Activated CD4-positive, alpha-beta memory T cell treated with anti-CD3 and anti-CD28 coated beads for 36 hours (primary cell): ENCODE data around the gene TSPAN7. TPM values are rescaled to one million over a fixed set of nuclear protein-coding genes. Genes with fewer than 3 reads are reported as not detected.

ENCODE experiments used
- CTCF ChIA-PET: fragments of 350-600 bp; sonication (Branson Sonifier 250); formaldehyde crosslinking; loops from one replicate; lab custom pipeline; 2021; ENCODE audit warnings: antibody characterized with exemption, inconsistent platforms; lab: Charles Lee
- POLR2A ChIA-PET: fragments of 350-600 bp; sonication (Branson Sonifier 250); formaldehyde crosslinking; loops from one replicate; lab custom pipeline; 2021; ENCODE audit warnings: antibody characterized with exemption; lab: Charles Lee
- DNase-seq: peaks from one replicate; pipeline ENCODE4 v3.0.0-alpha.2; 2020
- H3K27ac Mint-ChIP-seq: one replicate; pipeline ENCODE4 v1.8.0; 2021; ENCODE audit warnings: mixed read lengths
- H3K27me3 Mint-ChIP-seq: one replicate; pipeline ENCODE4 v1.8.0; 2021; ENCODE audit warnings: mixed read lengths
- H3K36me3 Mint-ChIP-seq: one replicate; pipeline ENCODE4 v1.8.0; 2021; ENCODE audit warnings: mixed read lengths
- H3K4me1 Mint-ChIP-seq: one replicate; pipeline ENCODE4 v1.8.0; 2021; ENCODE audit warnings: low read depth, mixed read lengths
- H3K4me3 Mint-ChIP-seq: one replicate; pipeline ENCODE4 v1.8.0; 2021; ENCODE audit warnings: mild to moderate bottlenecking, mixed read lengths
- H3K9me3 Mint-ChIP-seq: one replicate; pipeline ENCODE4 v1.8.0; 2021; ENCODE audit warnings: mixed read lengths
- intact Hi-C: fragments of 100-400 bp; cut with micrococcal nuclease; formaldehyde crosslinking; loops from one replicate; pipeline ENCODE4 v1.15.1; 2023
- total RNA-seq, 2 experiments: library from RNA; stranded (reverse); gene quantifications; one replicate each; pipeline ENCODE4 v1.2.3, GENCODE V29; 2021

Gene TSPAN7
- total RNA-seq, 2 experiments from 2014 or later: 0.69 to 0.73 TPM

DNA sequence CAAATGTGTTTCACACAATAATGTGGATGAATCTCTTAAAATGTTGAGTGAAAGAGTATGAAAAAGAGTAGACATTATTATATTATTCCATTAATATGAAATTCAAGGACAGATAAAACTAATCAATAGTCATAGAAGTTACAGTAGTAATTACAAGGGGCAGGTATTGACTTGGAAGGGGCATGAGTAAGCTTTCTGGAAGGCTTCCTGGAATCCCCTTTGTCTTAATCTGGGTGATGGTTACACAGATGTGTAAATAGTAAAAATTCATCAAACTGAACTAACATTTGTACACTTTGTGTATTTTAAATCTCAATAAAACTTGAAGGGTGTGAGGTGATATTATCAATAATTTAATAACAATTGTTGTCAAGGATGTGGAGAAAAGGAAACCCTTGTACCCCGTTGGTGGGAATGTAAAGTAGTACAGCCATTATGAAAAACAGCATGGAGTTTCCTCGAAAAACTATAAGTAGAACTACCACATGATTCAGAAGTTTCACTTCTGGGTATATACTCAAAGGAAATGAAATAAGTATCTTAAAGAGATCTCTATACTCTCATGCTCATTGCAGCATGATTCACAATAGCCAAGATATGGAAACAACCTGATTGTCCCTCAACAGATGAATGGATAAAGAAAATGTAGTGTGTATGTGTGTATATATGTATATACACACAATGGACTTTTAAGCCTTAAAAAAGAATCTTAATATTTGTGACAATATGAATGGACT is 143.0 kb downstream of the TSPAN7 start:
- POLR2A ChIA-PET: no interaction called here
- CTCF ChIA-PET: no interaction called here
- Mint-ChIP-seq H3K4me3 (no peak overlapping the region), H3K27me3 (peaks cover 5% of the 10 kb centered on the region), H3K36me3 (no peaks in the 10 kb centered on the region), H3K4me1 (no peaks in the 10 kb centered on the region), H3K9me3 (no peaks in the 10 kb centered on the region), H3K27ac (no peak overlapping the region)
- DNase-seq: no peak
- intact Hi-C loops: no loop called here

- intact Hi-C loops: no loop called here
- H3K36me3 Mint-ChIP-seq: no peaks in the 10 kb centered on the region
- ChIA-PET POLR2A (no interaction called here), CTCF (no interaction called here)
- no peak overlapping the region for H3K27ac Mint-ChIP-seq
- DNase-seq: no peak
- H3K27me3 Mint-ChIP-seq: peaks cover 2% of the 10 kb centered on the region
- no peaks in the 10 kb centered on the region for H3K9me3 Mint-ChIP-seq
- peaks cover 5% of the 10 kb centered on the region for H3K4me1 Mint-ChIP-seq
- H3K4me3 Mint-ChIP-seq: no peak overlapping the region
These were observed 156.5 kb downstream of the TSPAN7 start for GRCh38 chrX:38717871-38718270.

- CTCF ChIA-PET: interaction anchor here (1.5 kb wide), 1 partner anchor 22 kb away, joined by 8 read pairs; no protein-coding TSS in a partner anchor
- no peak overlapping the region for H3K27ac Mint-ChIP-seq
- POLR2A ChIA-PET: no interaction called here
- intact Hi-C loops: no loop called here
- peaks cover 2% of the 10 kb centered on the region for H3K27me3 Mint-ChIP-seq
- no peak overlapping the region for H3K4me3 Mint-ChIP-seq
- no peaks in the 10 kb centered on the region for H3K36me3 Mint-ChIP-seq
- no peak for DNase-seq
- peaks cover 5% of the 10 kb centered on the region for H3K4me1 Mint-ChIP-seq
- H3K9me3 Mint-ChIP-seq: no peaks in the 10 kb centered on the region
These were observed 157.0 kb downstream of the TSPAN7 start for GRCh38 chrX:38718311-38718710.

- no peak for DNase-seq
- ChIA-PET POLR2A (no interaction called here), CTCF (no interaction called here)
- no peaks in the 10 kb centered on the region for H3K9me3 Mint-ChIP-seq
- H3K27ac Mint-ChIP-seq: no peak overlapping the region
- H3K27me3 Mint-ChIP-seq: no peaks in the 10 kb centered on the region
- no peaks in the 10 kb centered on the region for H3K36me3 Mint-ChIP-seq
- peaks cover under 1% of the 10 kb centered on the region for H3K4me1 Mint-ChIP-seq
- no peak overlapping the region for H3K4me3 Mint-ChIP-seq
- intact Hi-C loops: no loop called here
These were observed 165.3 kb downstream of the TSPAN7 start for GRCh38 chrX:38726612-38727011.

DNA sequence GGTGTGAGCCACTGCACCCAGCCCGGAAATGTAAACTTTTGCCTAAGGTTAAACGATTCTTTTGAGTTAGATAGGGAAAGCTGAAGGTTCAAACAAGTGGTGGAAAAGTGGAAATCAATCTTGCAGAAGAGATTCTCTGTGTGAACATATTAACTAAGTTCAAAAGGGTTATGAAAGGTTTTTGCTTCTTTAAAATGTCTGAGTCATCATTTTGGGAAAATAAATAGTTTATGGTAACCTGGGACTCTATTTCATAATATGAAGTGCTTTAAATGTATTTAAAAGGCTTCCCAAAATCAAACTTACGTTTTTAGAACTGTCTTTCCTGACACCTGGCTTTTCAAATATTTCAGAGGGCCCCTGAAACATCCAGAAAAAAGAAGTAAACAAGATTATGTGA is 166.3 kb downstream of the TSPAN7 start:
- no peak overlapping the region for H3K4me3 Mint-ChIP-seq
- no peak overlapping the region for H3K27ac Mint-ChIP-seq
- DNase-seq: no peak
- no peaks in the 10 kb centered on the region for H3K27me3 Mint-ChIP-seq
- ChIA-PET POLR2A (no interaction called here), CTCF (no interaction called here)
- no peaks in the 10 kb centered on the region for H3K36me3 Mint-ChIP-seq
- intact Hi-C loops: no loop called here
- no peaks in the 10 kb centered on the region for H3K4me1 Mint-ChIP-seq
- no peaks in the 10 kb centered on the region for H3K9me3 Mint-ChIP-seq

DNA sequence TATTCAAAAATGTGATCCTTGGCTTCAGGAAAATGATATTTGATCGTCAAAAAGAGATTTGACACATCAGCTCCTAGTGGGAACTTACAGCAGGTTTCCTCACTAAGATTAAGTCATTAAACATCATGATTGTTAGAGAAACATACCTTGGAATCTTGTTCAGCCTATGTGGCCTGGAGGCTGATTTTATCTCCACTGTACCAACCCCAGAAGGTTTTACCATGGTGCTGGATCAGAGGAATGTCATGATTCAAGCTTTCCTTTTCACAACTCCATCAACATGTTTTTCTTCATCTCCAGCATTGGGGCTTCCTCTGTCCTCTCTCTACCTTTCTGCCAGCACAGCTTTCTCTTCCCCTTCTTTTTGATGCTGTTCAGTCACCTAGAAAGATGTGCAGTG is 171.5 kb downstream of the TSPAN7 start:
- H3K27me3 Mint-ChIP-seq: peaks cover 6% of the 10 kb centered on the region
- DNase-seq: no peak
- ChIA-PET POLR2A (no interaction called here), CTCF (no interaction called here)
- intact Hi-C loops: no loop called here
- H3K27ac Mint-ChIP-seq: no peak overlapping the region
- no peaks in the 10 kb centered on the region for H3K9me3 Mint-ChIP-seq
- H3K4me3 Mint-ChIP-seq: no peak overlapping the region
- no peaks in the 10 kb centered on the region for H3K36me3 Mint-ChIP-seq
- H3K4me1 Mint-ChIP-seq: no peaks in the 10 kb centered on the region

Other genes with a start within 250 kb of the TSPAN7 start
- 1 to 10 TPM; 5.7 to 8.3 TPM for gene RPGR, start 234.0 kb upstream of the TSPAN7 start, total RNA-seq
- not detected for gene OTC, start 208.9 kb upstream of the TSPAN7 start, total RNA-seq
- gene MID1IP1, start 239.9 kb downstream of the TSPAN7 start, total RNA-seq: 10 to 100 TPM; 78.7 to 84.8 TPM